Trophoblast cell (in vitro differentiated cells and primary cell): ENCODE data around the gene FGF23.

Source experiments
- DNase-seq, 2 donors: peaks; one replicate each; pipeline ENCODE4 v3.0.0-alpha.2; 2016
- H2AFZ ChIP-seq: 2 replicates; pipeline ENCODE4 v1.6.1; 2013; ENCODE audit warnings: low read length, moderate library complexity, mild to moderate bottlenecking; ENCODE audit not compliant: insufficient read depth, poor library complexity
- H2AK5ac ChIP-seq: 2 replicates; pipeline ENCODE4 v1.6.1; 2013; ENCODE audit warnings: mild to moderate bottlenecking, low read length
- H2BK120ac ChIP-seq: 2 replicates; pipeline ENCODE4 v1.6.1; 2013; ENCODE audit warnings: low read length, mild to moderate bottlenecking, moderate library complexity; ENCODE audit not compliant: insufficient read depth, poor library complexity
- H2BK12ac ChIP-seq: 2 replicates; pipeline ENCODE4 v1.6.1; 2013; ENCODE audit warnings: mild to moderate bottlenecking, low read length, moderate library complexity
- H2BK5ac ChIP-seq: 2 replicates; pipeline ENCODE4 v1.6.1; 2013; ENCODE audit warnings: low read length, low read depth, moderate library complexity, mild to moderate bottlenecking; ENCODE audit not compliant: poor library complexity
- H3K14ac ChIP-seq: 2 replicates; pipeline ENCODE4 v1.6.1; 2013; ENCODE audit warnings: mild to moderate bottlenecking, low read length
- H3K18ac ChIP-seq: 2 replicates; pipeline ENCODE4 v1.6.1; 2013; ENCODE audit warnings: mild to moderate bottlenecking, low read length
- H3K23ac ChIP-seq: 2 replicates; pipeline ENCODE4 v1.6.1; 2013; ENCODE audit warnings: low read length
- H3K27ac ChIP-seq: 2 replicates; pipeline ENCODE4 v1.5.1; 2013; ENCODE audit warnings: low read depth, mild to moderate bottlenecking, inconsistent platforms, low read length, moderate library complexity
- H3K27me3 ChIP-seq: 2 replicates; pipeline ENCODE4 v1.6.1; 2013; ENCODE audit warnings: inconsistent platforms, mild to moderate bottlenecking, low read length, moderate library complexity; ENCODE audit not compliant: insufficient read depth
- H3K36me3 ChIP-seq, 2 experiments: 1 replicate in 1 of 2; 2 replicates in 1 of 2; pipeline ENCODE4 v1.6.1; 2013; ENCODE audit warnings: low read length in 2 of 2, mild to moderate bottlenecking in 2 of 2, moderate library complexity in 1 of 2; ENCODE audit not compliant: insufficient read depth in 2 of 2, control insufficient read depth in 1 of 2
- H3K4ac ChIP-seq: 2 replicates; pipeline ENCODE4 v1.6.1; 2013; ENCODE audit warnings: low read depth, mild to moderate bottlenecking, low read length, moderate library complexity
- H3K4me1 ChIP-seq, 2 experiments: 1 replicate in 1 of 2; 2 replicates in 1 of 2; pipeline ENCODE4 v1.6.1; 2013; ENCODE audit warnings: low read length in 2 of 2, mild to moderate bottlenecking in 2 of 2, moderate library complexity in 1 of 2; ENCODE audit not compliant: insufficient read depth in 2 of 2, control insufficient read depth in 1 of 2
- H3K4me2 ChIP-seq: 2 replicates; pipeline ENCODE4 v1.6.1; 2013; ENCODE audit warnings: inconsistent platforms, mild to moderate bottlenecking, low read length, moderate library complexity
- H3K4me3 ChIP-seq: 2 replicates; pipeline ENCODE4 v1.5.1; 2013; ENCODE audit warnings: mild to moderate bottlenecking, low read depth, low read length, inconsistent platforms
- H3K79me1 ChIP-seq: one replicate; pipeline ENCODE4 v1.6.1; 2013; ENCODE audit warnings: low read length
- H3K79me2 ChIP-seq: 2 replicates; pipeline ENCODE4 v1.6.1; 2013; ENCODE audit warnings: low read length, mild to moderate bottlenecking; ENCODE audit not compliant: control insufficient read depth, insufficient read depth, poor library complexity
- H3K9ac ChIP-seq: 2 replicates; pipeline ENCODE4 v1.6.1; 2013; ENCODE audit warnings: mild to moderate bottlenecking, low read length
- H3K9me3 ChIP-seq: 2 replicates; pipeline ENCODE4 v1.6.1; 2013; ENCODE audit warnings: low read depth, mild to moderate bottlenecking, control low read depth, inconsistent platforms, low read length; ENCODE audit not compliant: insufficient read depth
- H4K12ac ChIP-seq: 2 replicates; pipeline ENCODE4 v1.6.1; 2013; ENCODE audit warnings: low read depth, mild to moderate bottlenecking, low read length, moderate library complexity
- H4K8ac ChIP-seq: 2 replicates; pipeline ENCODE4 v1.6.1; 2013; ENCODE audit warnings: low read depth, mild to moderate bottlenecking, low read length, moderate library complexity
- H4K91ac ChIP-seq: one replicate; pipeline ENCODE4 v1.6.1; 2013; ENCODE audit warnings: low read depth, mild to moderate bottlenecking, low read length, moderate library complexity
- WGBS: extraction: QIAGEN DNeasy Blood & Tissue Kit; methylation state at CpG from one replicate; pipeline ENCODE4 v1.1.7; 2013; ENCODE audit warnings: missing lambda C conversion rate; ENCODE audit not compliant: insufficient read length, insufficient coverage; ENCODE audit errors: extremely low coverage; 5-methylcytosine and 5-hydroxymethylcytosine counted together

FGF23 gene

DNA sequence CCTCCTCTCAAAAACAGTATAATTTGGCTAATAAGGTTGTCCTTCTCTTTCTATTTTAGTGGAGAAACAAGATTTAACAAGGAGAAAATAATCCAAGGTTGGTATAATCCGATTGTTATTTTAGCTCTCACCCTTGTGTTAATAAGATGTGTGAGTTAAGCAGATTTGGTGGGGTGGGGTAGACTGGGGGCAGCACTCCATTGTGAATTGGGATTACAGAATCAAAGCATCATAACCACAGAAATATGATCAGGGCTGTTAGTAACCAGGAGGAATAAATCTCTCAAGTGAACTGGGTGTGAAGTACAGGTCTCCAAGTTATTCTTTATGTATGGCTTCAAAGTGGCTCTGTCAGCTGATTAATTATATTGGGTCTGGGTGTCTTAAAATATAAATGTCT lies 48.3 kb downstream of the FGF23 start:
- no peaks in the 10 kb centered on the region for H3K4me1 ChIP-seq
- no peak overlapping the region for H4K8ac ChIP-seq
- H2BK120ac ChIP-seq: no peak overlapping the region
- peaks cover 20% of the 10 kb centered on the region in 2 experiments for H3K36me3 ChIP-seq
- H3K4me3 ChIP-seq: no peak overlapping the region
- no peak overlapping the region for H3K27ac ChIP-seq
- H3K9ac ChIP-seq: no peak overlapping the region
- H2BK12ac ChIP-seq: no peak overlapping the region
- H2AFZ ChIP-seq: no peak overlapping the region
- H2BK5ac ChIP-seq: no peak overlapping the region
- no peak for DNase-seq
- H3K4me2 ChIP-seq: no peak overlapping the region
- H3K23ac ChIP-seq: no peak overlapping the region
- no peak overlapping the region for H4K12ac ChIP-seq
- no peaks in the 10 kb centered on the region for H3K79me1 ChIP-seq
- no CpG with 5 or more reads among the region's 1 CpG for WGBS
- peaks cover 4% of the 10 kb centered on the region for H3K79me2 ChIP-seq
- no peak overlapping the region for H3K18ac ChIP-seq
- H3K27me3 ChIP-seq: no peaks in the 10 kb centered on the region
- no peak overlapping the region for H4K91ac ChIP-seq
- no peak overlapping the region for H3K4ac ChIP-seq
- no peaks in the 10 kb centered on the region for H3K9me3 ChIP-seq
- no peak overlapping the region for H3K14ac ChIP-seq
- H2AK5ac ChIP-seq: no peak overlapping the region

DNA sequence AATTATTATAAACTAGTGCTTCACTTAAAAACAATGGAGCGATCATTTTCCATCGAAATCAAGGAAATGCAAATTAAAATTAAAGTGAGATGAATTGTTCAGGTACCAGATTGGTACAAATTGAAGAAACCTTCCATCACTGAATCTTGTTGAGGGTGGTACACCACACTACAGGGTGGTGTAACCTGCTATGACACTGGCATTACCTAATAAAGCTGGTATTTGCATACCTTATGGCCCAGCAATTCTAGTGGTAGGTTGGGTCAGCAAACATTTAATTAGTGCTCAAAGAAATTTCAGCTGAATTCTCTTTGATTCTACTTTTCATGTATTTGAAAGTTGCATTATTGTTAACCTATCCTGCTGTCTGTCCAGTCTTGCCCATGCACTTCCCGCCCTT lies 49.3 kb downstream of the FGF23 start:
- Histone ChIP-seq H3K23ac (no peak overlapping the region), H3K9me3 (no peaks in the 10 kb centered on the region), H3K4me3 (no peak overlapping the region), H3K14ac (no peak overlapping the region), H3K27ac (no peak overlapping the region), H4K91ac (no peak overlapping the region), H3K9ac (no peak overlapping the region), H4K12ac (no peak overlapping the region), H3K4me1 (no peaks in the 10 kb centered on the region), H2BK5ac (no peak overlapping the region), H3K4me2 (no peak overlapping the region), H3K36me3 (peaks cover 14 to 16% of the 10 kb centered on the region in 2 experiments), H2BK12ac (no peak overlapping the region), H3K79me2 (peaks cover 4% of the 10 kb centered on the region), H4K8ac (no peak overlapping the region), H3K4ac (peak overlapping the region; percentile 49), H2AK5ac (no peak overlapping the region), H2AFZ (no peak overlapping the region), H3K18ac (no peak overlapping the region), H3K27me3 (no peaks in the 10 kb centered on the region), H3K79me1 (no peaks in the 10 kb centered on the region), H2BK120ac (no peak overlapping the region)
- DNase-seq: peak; percentile 15 to 51
- WGBS: no CpG with 5 or more reads among the region's 3 CpGs

DNA sequence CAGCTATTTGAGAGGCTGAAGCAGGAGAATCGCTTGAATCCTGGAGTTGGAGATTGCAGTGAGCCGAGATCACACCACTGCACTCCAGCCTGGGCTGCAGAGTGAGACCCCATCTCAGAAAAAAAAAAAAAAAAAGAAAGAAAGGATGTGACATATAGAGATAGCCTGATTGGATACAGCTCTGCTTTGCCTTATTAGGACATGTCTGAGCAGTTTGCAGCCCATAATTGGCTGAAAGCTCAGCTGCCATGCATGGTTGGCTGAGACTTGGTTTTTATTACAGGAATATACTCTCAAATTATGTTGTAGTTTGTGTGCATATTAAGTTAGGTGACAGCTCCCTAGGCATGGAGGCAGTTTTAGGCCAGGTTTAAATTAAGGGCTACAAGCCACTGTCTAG lies 52.2 kb downstream of the FGF23 start:
- no peak for DNase-seq
- H2BK12ac ChIP-seq: no peak overlapping the region
- H3K23ac ChIP-seq: no peak overlapping the region
- H2BK5ac ChIP-seq: no peak overlapping the region
- H3K4me3 ChIP-seq: no peak overlapping the region
- peaks cover 11 to 15% of the 10 kb centered on the region in 2 experiments for H3K36me3 ChIP-seq
- no peaks in the 10 kb centered on the region for H3K79me1 ChIP-seq
- H4K8ac ChIP-seq: no peak overlapping the region
- H2AK5ac ChIP-seq: no peak overlapping the region
- H3K9ac ChIP-seq: no peak overlapping the region
- no peak overlapping the region for H2AFZ ChIP-seq
- no peak overlapping the region for H2BK120ac ChIP-seq
- H3K14ac ChIP-seq: no peak overlapping the region
- no peak overlapping the region for H4K91ac ChIP-seq
- H3K18ac ChIP-seq: no peak overlapping the region
- H3K4ac ChIP-seq: peak overlapping the region; percentile 29
- peaks cover 0 to 4% of the 10 kb centered on the region in 2 experiments for H3K4me1 ChIP-seq
- no peak overlapping the region for H3K4me2 ChIP-seq
- no peaks in the 10 kb centered on the region for H3K9me3 ChIP-seq
- H3K27ac ChIP-seq: no peak overlapping the region
- H3K27me3 ChIP-seq: no peaks in the 10 kb centered on the region
- no peak overlapping the region for H4K12ac ChIP-seq
- H3K79me2 ChIP-seq: peaks cover 7% of the 10 kb centered on the region
- WGBS: no CpG with 5 or more reads among the region's 2 CpGs

DNA sequence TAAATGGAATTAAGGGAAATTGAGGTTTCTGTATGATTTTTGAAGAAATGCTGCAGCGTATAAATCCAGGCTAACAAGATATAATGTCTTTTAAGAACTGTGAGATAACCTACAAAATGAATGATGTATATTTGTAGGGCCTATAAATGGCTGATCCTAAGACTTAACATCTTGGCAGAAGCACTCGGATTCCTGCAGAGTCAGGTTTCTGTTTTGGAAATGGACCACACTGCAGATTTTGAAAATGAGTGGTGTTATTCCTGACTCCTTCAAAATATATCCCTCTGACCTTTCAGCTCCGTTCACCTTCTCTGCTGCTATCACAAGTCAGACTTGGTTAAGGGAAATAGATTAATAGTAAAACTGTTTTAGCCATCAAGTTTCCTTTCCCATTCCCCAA lies 53.5 kb downstream of the FGF23 start:
- no peak overlapping the region for H4K8ac ChIP-seq
- H3K18ac ChIP-seq: no peak overlapping the region
- no peak overlapping the region for H3K4me3 ChIP-seq
- DNase-seq: no peak
- no peak overlapping the region for H3K14ac ChIP-seq
- no peaks in the 10 kb centered on the region for H3K9me3 ChIP-seq
- no peaks in the 10 kb centered on the region for H3K27me3 ChIP-seq
- H3K4ac ChIP-seq: peak overlapping the region; percentile 54
- no CpG with 5 or more reads among the region's 3 CpGs for WGBS
- H2BK120ac ChIP-seq: no peak overlapping the region
- H2BK12ac ChIP-seq: no peak overlapping the region
- no peak overlapping the region for H2BK5ac ChIP-seq
- no peak overlapping the region for H3K23ac ChIP-seq
- H3K27ac ChIP-seq: no peak overlapping the region
- no peak overlapping the region for H4K91ac ChIP-seq
- H3K79me1 ChIP-seq: peaks cover 7% of the 10 kb centered on the region
- no peak overlapping the region for H4K12ac ChIP-seq
- no peak overlapping the region for H2AFZ ChIP-seq
- H3K36me3 ChIP-seq: peaks cover 9 to 15% of the 10 kb centered on the region in 2 experiments
- no peak overlapping the region for H2AK5ac ChIP-seq
- peaks cover 13% of the 10 kb centered on the region for H3K79me2 ChIP-seq
- H3K9ac ChIP-seq: no peak overlapping the region
- H3K4me2 ChIP-seq: no peak overlapping the region
- peaks cover 2 to 4% of the 10 kb centered on the region in 2 experiments for H3K4me1 ChIP-seq
